ENCODE data around the gene VPS29.

DNA sequence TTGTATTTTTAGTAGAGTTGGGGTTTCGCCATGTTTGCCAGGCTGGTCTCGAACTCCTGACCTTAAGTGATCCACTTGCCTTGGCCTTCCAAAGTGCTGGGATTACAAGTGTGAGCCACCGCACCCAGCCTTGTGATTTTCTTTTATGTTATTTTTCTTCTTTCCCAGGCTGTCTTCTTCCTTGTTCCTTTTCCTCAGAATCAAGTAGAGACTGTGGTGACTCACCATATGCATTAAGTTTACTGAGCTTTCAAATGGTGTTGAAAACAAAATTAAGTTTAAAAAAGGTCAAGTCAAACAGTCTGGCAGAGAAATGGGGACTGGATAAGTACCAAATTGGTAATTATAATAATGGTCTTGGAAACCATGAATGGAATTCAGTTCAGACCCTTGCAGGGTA lies 57.5 kb downstream of the VPS29 start:
- no peak for TF ChIP-seq CEBPB (IDR thresholded peaks at IDR 0.05)
- TF ChIP-seq RAD21 (IDR thresholded peaks at IDR 0.05; ENCODE audit: low read depth) = no peak
- TF ChIP-seq YY1 (IDR thresholded peaks at IDR 0.05; ENCODE audit: low read depth) = no peak
- TF ChIP-seq, protein P1, sequence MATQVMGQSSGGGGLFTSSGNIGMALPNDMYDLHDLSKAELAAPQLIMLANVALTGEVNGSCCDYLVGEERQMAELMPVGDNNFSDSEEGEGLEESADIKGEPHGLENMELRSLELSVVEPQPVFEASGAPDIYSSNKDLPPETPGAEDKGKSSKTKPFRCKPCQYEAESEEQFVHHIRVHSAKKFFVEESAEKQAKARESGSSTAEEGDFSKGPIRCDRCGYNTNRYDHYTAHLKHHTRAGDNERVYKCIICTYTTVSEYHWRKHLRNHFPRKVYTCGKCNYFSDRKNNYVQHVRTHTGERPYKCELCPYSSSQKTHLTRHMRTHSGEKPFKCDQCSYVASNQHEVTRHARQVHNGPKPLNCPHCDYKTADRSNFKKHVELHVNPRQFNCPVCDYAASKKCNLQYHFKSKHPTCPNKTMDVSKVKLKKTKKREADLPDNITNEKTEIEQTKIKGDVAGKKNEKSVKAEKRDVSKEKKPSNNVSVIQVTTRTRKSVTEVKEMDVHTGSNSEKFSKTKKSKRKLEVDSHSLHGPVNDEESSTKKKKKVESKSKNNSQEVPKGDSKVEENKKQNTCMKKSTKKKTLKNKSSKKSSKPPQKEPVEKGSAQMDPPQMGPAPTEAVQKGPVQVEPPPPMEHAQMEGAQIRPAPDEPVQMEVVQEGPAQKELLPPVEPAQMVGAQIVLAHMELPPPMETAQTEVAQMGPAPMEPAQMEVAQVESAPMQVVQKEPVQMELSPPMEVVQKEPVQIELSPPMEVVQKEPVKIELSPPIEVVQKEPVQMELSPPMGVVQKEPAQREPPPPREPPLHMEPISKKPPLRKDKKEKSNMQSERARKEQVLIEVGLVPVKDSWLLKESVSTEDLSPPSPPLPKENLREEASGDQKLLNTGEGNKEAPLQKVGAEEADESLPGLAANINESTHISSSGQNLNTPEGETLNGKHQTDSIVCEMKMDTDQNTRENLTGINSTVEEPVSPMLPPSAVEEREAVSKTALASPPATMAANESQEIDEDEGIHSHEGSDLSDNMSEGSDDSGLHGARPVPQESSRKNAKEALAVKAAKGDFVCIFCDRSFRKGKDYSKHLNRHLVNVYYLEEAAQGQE (IDR thresholded peaks at IDR 0.05; ENCODE audit: low read depth) = no peak
- TF ChIP-seq, protein P2, sequence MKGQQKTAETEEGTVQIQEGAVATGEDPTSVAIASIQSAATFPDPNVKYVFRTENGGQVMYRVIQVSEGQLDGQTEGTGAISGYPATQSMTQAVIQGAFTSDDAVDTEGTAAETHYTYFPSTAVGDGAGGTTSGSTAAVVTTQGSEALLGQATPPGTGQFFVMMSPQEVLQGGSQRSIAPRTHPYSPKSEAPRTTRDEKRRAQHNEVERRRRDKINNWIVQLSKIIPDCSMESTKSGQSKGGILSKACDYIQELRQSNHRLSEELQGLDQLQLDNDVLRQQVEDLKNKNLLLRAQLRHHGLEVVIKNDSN (IDR thresholded peaks at IDR 0.05) = no peak
- TF ChIP-seq NFIC (IDR thresholded peaks at IDR 0.05) = no peak
- no peak for TF ChIP-seq CREB1 (IDR thresholded peaks at IDR 0.05; ENCODE audit: low read depth)

All from Ishikawa (cell line).